Memory B cell (primary cell): Measurements from ENCODE around the gene HAAO.
"Not testable (repeated sequence)": the region's sequence is repeated elsewhere in the genome, so short reads cannot be mapped to it uniquely, and the experiment has no call there.

ENCODE experiments used
- ATAC-seq: fragments of 150-1000 bp; cut with Tn5 transposase; 2 replicates; pipeline ENCODE4 v1.10.0; 2021; ENCODE audit warnings: low read depth, mild to moderate bottlenecking, moderate library complexity
- DNase-seq, 2 donors: peaks; one replicate each; pipeline ENCODE4 v3.0.0; 2022; ENCODE audit warnings: low spot score in 2 of 2
- H3K27ac Mint-ChIP-seq: one replicate; pipeline ENCODE4 v1.8.0; 2022; ENCODE audit warnings: mild to moderate bottlenecking, moderate library complexity, mixed read lengths
- H3K27me3 Mint-ChIP-seq: one replicate; pipeline ENCODE4 v1.8.0; 2022; ENCODE audit warnings: mixed read lengths
- H3K36me3 Mint-ChIP-seq: one replicate; pipeline ENCODE4 v1.8.0; 2022; ENCODE audit warnings: mild to moderate bottlenecking, mixed read lengths
- H3K4me1 Mint-ChIP-seq: one replicate; pipeline ENCODE4 v1.8.0; 2022; ENCODE audit warnings: mixed read lengths
- H3K4me3 Mint-ChIP-seq: one replicate; pipeline ENCODE4 v1.8.0; 2022; ENCODE audit warnings: mild to moderate bottlenecking, moderate library complexity, mixed read lengths
- H3K9me3 Mint-ChIP-seq: one replicate; pipeline ENCODE4 v1.8.0; 2022; ENCODE audit warnings: mixed read lengths

The HAAO gene

GRCh38 chr2:42744545-42745082 is 47.8 kb downstream of the HAAO start:
- DNase-seq (no peak), ATAC-seq (no peak)
- H3K36me3 Mint-ChIP-seq = peaks cover 14% of the 10 kb centered on the region
- H3K4me1 Mint-ChIP-seq = peaks cover 6% of the 10 kb centered on the region
- no peak overlapping the region for H3K27ac Mint-ChIP-seq
- no peaks in the 10 kb centered on the region for H3K27me3 Mint-ChIP-seq
- H3K4me3 Mint-ChIP-seq = no peak overlapping the region
- peaks cover 2% of the 10 kb centered on the region for H3K9me3 Mint-ChIP-seq

DNA sequence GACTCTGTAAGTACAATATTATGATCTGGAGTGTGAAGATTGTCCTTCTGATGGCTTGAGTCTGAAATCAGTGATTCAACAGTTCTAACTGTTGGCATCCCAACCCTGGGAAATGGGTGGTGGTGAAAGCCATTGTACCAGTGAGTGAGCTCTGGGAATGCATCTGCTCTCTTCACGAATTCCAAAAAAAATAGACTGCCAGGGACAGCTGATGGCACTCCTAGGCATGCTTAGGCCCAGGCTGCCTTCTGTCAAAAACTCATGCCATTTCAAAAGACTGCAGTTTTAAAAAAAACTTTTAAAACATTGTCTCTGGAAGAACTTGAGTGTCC is 48.8 kb downstream of the HAAO start:
- no peak for ATAC-seq
- no peak for DNase-seq
- H3K36me3 Mint-ChIP-seq = peaks cover 20% of the 10 kb centered on the region
- H3K9me3 Mint-ChIP-seq = peaks cover 5% of the 10 kb centered on the region
- no peak overlapping the region for H3K4me3 Mint-ChIP-seq
- peaks cover 6% of the 10 kb centered on the region for H3K4me1 Mint-ChIP-seq
- peak overlapping the region; percentile 58 for H3K27ac Mint-ChIP-seq
- no peaks in the 10 kb centered on the region for H3K27me3 Mint-ChIP-seq

DNA sequence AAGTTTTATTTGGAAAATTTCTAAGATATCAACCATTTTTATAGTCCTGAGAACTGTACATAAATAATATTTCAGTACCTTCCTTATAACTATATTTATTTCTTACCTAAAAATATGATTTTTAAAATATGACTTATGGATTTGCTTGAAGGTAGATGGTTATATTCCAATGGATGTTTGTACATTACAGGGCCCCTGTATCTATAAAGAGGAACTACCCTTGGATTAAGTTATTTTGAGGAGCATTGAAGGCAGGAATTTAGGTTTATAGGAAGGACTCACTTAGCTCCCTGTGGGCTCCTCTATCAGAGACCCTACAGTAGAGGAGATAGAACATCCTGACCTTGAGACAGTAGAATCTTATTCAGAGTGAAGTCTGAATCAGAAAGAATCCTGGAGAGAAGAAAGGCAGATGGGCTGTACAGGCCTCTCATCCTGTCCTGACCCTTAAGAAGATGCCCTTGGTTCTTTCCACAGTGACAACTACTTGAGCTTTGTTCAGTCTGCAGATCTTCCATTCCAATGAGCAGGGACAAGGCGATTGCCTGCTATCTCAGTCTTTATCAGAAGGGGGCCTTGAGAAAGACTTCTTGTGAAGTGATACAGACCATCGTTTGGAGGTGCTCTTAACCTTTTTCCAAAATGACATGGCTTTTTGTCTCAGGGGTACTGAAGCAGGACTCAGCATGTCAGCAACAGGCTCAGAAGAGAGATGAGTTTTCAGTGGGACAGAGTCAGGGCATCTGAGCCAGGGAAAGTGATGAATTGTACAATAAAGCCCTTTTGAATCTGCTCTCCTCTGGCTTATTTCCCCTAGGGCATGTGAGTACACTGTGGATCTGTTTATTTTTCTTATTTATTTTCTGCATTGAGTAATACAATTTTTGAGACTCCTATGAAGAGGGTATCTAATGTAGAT is 49.4 kb downstream of the HAAO start:
- H3K27me3 Mint-ChIP-seq = no peaks in the 10 kb centered on the region
- H3K27ac Mint-ChIP-seq = peak overlapping the region; percentile 58
- peaks cover 6% of the 10 kb centered on the region for H3K4me1 Mint-ChIP-seq
- peaks cover 24% of the 10 kb centered on the region for H3K36me3 Mint-ChIP-seq
- no peak overlapping the region for H3K4me3 Mint-ChIP-seq
- DNase-seq (no peak), ATAC-seq (peak; percentile 35)
- H3K9me3 Mint-ChIP-seq = peaks cover 5% of the 10 kb centered on the region

DNA sequence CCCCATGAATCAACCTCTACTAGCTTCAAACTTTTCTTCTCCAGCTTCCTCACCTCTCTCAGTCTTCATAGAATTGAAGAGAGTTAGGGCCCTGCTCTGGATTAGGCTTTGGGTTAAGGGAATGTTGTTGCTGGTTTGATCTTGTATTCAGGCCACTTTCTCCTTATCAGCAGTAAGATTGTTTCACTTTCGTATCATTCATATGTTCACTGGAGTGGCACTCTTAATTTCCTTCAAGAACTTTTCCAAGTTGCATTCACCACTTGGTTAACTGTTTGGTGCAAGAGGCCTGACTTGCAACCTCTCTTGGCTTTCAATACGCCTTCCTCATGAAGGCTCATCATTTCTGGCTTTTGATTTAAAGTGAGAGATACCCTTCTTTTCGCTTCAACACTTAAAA is 51.2 kb downstream of the HAAO start:
- no peak for DNase-seq
- Mint-ChIP-seq H3K9me3 (peaks cover 6% of the 10 kb centered on the region), H3K27ac (no peak overlapping the region), H3K4me3 (no peak overlapping the region), H3K36me3 (peaks cover 40% of the 10 kb centered on the region), H3K4me1 (peaks cover 6% of the 10 kb centered on the region), H3K27me3 (no peaks in the 10 kb centered on the region)
- no peak for ATAC-seq

- H3K27ac Mint-ChIP-seq = no peak overlapping the region
- H3K4me1 Mint-ChIP-seq = no peaks in the 10 kb centered on the region
- H3K27me3 Mint-ChIP-seq = no peaks in the 10 kb centered on the region
- no peak for ATAC-seq
- peaks cover 75% of the 10 kb centered on the region for H3K36me3 Mint-ChIP-seq
- DNase-seq = no peak
- no peak overlapping the region for H3K4me3 Mint-ChIP-seq
- H3K9me3 Mint-ChIP-seq = peaks cover 26% of the 10 kb centered on the region
These were observed 55.6 kb downstream of the HAAO start for GRCh38 chr2:42736598-42737322.

DNA sequence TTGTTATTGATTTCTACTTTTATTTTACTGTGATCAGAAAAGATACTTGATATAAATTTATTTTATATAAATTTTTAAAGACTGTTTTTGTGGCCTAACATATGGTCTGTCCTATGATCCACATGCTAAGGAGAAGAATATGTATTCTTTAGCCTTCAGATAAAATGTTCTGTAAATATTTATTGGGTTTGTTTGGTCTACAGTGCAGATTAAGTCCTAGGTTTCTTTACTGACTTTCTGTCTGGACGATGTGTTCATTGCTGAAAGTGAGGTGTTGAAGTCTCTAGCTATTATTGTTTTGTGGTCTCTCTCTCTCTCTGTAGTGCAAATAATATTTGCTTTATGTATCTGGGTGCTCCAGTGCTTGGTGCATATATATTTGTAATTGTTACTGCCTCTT is 58.5 kb downstream of the HAAO start:
- H3K4me3 Mint-ChIP-seq = no peak overlapping the region
- no peaks in the 10 kb centered on the region for H3K4me1 Mint-ChIP-seq
- H3K36me3 Mint-ChIP-seq = peaks cover 71% of the 10 kb centered on the region
- DNase-seq = no peak
- H3K27ac Mint-ChIP-seq = no peak overlapping the region
- H3K9me3 Mint-ChIP-seq = peaks cover 28% of the 10 kb centered on the region
- no peak for ATAC-seq
- H3K27me3 Mint-ChIP-seq = no peaks in the 10 kb centered on the region

- H3K4me3 Mint-ChIP-seq, DNase-seq, H3K27me3 Mint-ChIP-seq, H3K27ac Mint-ChIP-seq, H3K4me1 Mint-ChIP-seq, ATAC-seq: not testable (repeated sequence)
- peaks cover 28% of the 10 kb centered on the region for H3K9me3 Mint-ChIP-seq
- peaks cover 64% of the 10 kb centered on the region for H3K36me3 Mint-ChIP-seq
These were observed 61.1 kb downstream of the HAAO start for GRCh38 chr2:42731316-42731715.

GRCh38 chr2:42726680-42727079 is 65.7 kb downstream of the HAAO start:
- Mint-ChIP-seq H3K4me3 (no peak overlapping the region), H3K27me3 (no peaks in the 10 kb centered on the region), H3K9me3 (peaks cover 7% of the 10 kb centered on the region), H3K36me3 (peaks cover 30% of the 10 kb centered on the region), H3K27ac (no peak overlapping the region), H3K4me1 (peaks cover 10% of the 10 kb centered on the region)
- DNase-seq = no peak
- no peak for ATAC-seq

DNA sequence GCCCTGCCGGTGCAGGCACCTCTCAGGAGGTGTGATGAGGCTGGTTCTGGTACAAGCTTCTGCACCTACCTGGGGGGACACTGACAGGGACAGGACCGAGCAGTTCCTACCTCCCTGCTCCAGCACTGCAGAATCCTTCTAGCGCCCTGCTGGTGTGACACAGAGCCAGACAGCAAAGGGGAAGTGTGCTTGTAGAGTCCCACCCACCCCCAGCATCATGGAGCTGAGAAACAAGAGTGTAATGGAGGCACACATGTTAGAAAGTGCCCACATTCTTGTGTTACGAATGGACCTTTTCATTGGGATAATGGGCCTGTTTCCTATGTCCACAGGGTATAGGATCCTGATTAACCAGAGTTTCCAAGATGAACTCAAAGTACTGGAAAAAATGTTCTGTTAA is 66.7 kb downstream of the HAAO start:
- H3K36me3 Mint-ChIP-seq = peaks cover 21% of the 10 kb centered on the region
- H3K4me1 Mint-ChIP-seq = peaks cover 10% of the 10 kb centered on the region
- H3K4me3 Mint-ChIP-seq = no peak overlapping the region
- peaks cover 6% of the 10 kb centered on the region for H3K9me3 Mint-ChIP-seq
- H3K27me3 Mint-ChIP-seq = no peaks in the 10 kb centered on the region
- ATAC-seq (no peak), DNase-seq (no peak)
- no peak overlapping the region for H3K27ac Mint-ChIP-seq

- Mint-ChIP-seq H3K9me3 (peaks cover 2% of the 10 kb centered on the region), H3K36me3 (peaks cover 16% of the 10 kb centered on the region), H3K4me1 (peaks cover 10% of the 10 kb centered on the region), H3K27ac (no peak overlapping the region), H3K4me3 (no peak overlapping the region), H3K27me3 (no peaks in the 10 kb centered on the region)
- DNase-seq (no peak), ATAC-seq (no peak)
These were observed 67.5 kb downstream of the HAAO start for GRCh38 chr2:42724886-42725285.

DNA sequence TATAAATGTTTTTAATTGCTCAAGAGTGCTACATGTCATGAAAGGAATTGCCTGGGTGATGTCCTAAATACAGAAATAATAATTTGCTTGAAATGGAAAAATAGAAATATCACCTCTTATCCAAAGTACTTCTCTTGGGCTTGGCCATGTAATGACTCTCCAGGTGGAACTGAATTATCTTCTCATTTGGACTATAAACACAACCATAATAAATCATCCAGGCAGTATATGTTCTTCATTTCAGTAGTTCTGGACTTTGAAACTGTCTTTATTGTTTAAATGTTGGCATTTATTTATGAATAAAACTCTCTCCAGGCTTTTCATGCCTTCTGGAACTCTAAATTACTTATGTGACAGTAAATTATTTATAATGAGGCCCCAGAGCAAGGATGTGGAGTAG is 68.9 kb downstream of the HAAO start:
- H3K27me3 Mint-ChIP-seq = no peaks in the 10 kb centered on the region
- peaks cover 10% of the 10 kb centered on the region for H3K4me1 Mint-ChIP-seq
- ATAC-seq (no peak), DNase-seq (no peak)
- no peak overlapping the region for H3K4me3 Mint-ChIP-seq
- no peak overlapping the region for H3K27ac Mint-ChIP-seq
- H3K36me3 Mint-ChIP-seq = peaks cover 12% of the 10 kb centered on the region
- no peaks in the 10 kb centered on the region for H3K9me3 Mint-ChIP-seq

DNA sequence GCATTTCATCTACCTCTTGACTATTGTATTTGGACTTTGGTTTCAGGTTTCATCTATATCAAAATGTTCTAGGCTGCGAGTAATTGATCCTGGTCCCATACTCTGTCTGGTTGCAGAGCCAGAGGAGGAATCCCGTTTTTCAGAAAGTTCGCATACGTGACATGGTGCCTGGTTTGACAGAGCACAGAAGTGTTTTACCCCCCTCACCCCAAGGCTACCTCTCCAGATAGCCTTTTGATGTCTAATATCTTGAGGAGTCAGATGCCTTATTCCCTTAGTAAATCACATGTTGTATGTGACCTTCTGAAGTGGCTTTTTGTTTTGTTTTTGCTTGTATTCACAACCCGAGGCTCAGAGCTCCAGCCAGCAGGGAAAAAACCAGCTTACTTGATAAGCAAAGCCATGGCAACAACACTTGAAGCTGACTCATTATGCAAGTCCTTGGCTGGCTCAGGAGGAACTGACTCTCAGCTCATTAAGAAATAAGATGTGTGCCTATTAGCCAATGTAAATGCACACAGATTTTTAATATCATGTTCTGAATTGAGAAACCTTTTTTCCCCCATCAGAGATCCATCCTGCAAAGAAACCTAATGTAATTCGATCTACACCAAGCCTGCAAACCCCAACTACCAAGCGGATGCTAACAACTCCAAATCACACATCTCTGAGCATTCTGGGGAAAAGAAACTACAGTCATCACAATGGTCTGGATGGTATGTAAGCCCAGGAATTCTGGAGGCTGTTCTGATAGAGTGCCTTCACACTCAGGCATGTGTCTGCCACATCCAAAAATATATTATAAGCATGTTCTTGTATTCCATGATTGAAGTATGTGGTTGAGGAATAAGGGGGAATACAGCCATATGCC is 69.8 kb downstream of the HAAO start:
- no peaks in the 10 kb centered on the region for H3K9me3 Mint-ChIP-seq
- peak overlapping the region; percentile 68 for H3K27ac Mint-ChIP-seq
- peaks cover 10% of the 10 kb centered on the region for H3K4me1 Mint-ChIP-seq
- peak; percentile 90 for ATAC-seq
- no peaks in the 10 kb centered on the region for H3K27me3 Mint-ChIP-seq
- no peak overlapping the region for H3K4me3 Mint-ChIP-seq
- peaks cover 6% of the 10 kb centered on the region for H3K36me3 Mint-ChIP-seq
- no peak for DNase-seq

- no peak overlapping the region for H3K4me3 Mint-ChIP-seq
- peaks cover 3% of the 10 kb centered on the region for H3K36me3 Mint-ChIP-seq
- peak overlapping the region; percentile 68 for H3K27ac Mint-ChIP-seq
- ATAC-seq (no peak), DNase-seq (no peak)
- no peaks in the 10 kb centered on the region for H3K9me3 Mint-ChIP-seq
- H3K4me1 Mint-ChIP-seq = peaks cover 10% of the 10 kb centered on the region
- H3K27me3 Mint-ChIP-seq = no peaks in the 10 kb centered on the region
These were observed 70.5 kb downstream of the HAAO start for GRCh38 chr2:42721898-42722297.
